Hepatocyte (in vitro differentiated cells): ENCODE measurements around the gene FAT1. TPM values are rescaled to one million over a fixed set of nuclear protein-coding genes. Genes with fewer than 3 reads are reported as not detected.
A peak's percentile ranks its signal among the peaks of the same experiment; 100 is the strongest.

ENCODE experiments used
- DNase-seq: peaks from one replicate; pipeline ENCODE4 v3.0.0-alpha.2; 2016; ENCODE audit warnings: low spot score
- H2AFZ ChIP-seq: fragments of 200-600 bp; sonication (generic); 2 replicates; pipeline ENCODE4 v1.6.0; 2016; ENCODE audit warnings: antibody characterized with exemption, mild to moderate bottlenecking
- H3K27ac ChIP-seq: fragments of 200-600 bp; sonication (generic); 2 replicates; pipeline ENCODE4 v1.5.1; 2016; ENCODE audit warnings: mild to moderate bottlenecking
- H3K27me3 ChIP-seq: fragments of 200-600 bp; sonication (generic); 2 replicates; pipeline ENCODE4 v1.6.1; 2016
- H3K36me3 ChIP-seq: fragments of 200-600 bp; sonication (generic); replicated peaks from 2 replicates; pipeline ENCODE4 v1.5.1; 2016; ENCODE audit warnings: low read depth; ENCODE audit not compliant: insufficient read depth
- H3K4me1 ChIP-seq: fragments of 200-600 bp; sonication (generic); 2 replicates; pipeline ENCODE4 v1.5.1; 2016; ENCODE audit warnings: mild to moderate bottlenecking, moderate library complexity; ENCODE audit not compliant: insufficient read depth
- H3K4me2 ChIP-seq: fragments of 200-600 bp; sonication (generic); 2 replicates; pipeline ENCODE4 v1.6.0; 2016
- H3K4me3 ChIP-seq: fragments of 200-600 bp; sonication (generic); 2 replicates; pipeline ENCODE4 v1.5.1; 2016; ENCODE audit warnings: mild to moderate bottlenecking
- H3K79me2 ChIP-seq: fragments of 200-600 bp; sonication (generic); 2 replicates; pipeline ENCODE4 v1.6.0; 2017; ENCODE audit warnings: mild to moderate bottlenecking
- H3K9me2 ChIP-seq: fragments of 200-600 bp; sonication (generic); replicated peaks from 2 replicates; pipeline ENCODE4 v1.6.0; 2017; ENCODE audit warnings: mild to moderate bottlenecking; ENCODE audit not compliant: insufficient read depth
- H3K9me3 ChIP-seq: fragments of 200-600 bp; sonication (generic); 2 replicates; pipeline ENCODE4 v1.5.1; 2016; ENCODE audit warnings: low read depth, mild to moderate bottlenecking
- H4K20me1 ChIP-seq: fragments of 200-600 bp; sonication (generic); 2 replicates; pipeline ENCODE4 v1.6.0; 2016; ENCODE audit warnings: mild to moderate bottlenecking; ENCODE audit not compliant: insufficient read depth, poor library complexity, severe bottlenecking
- CTCF ChIP-seq: fragments of 200-600 bp; sonication (generic); IDR thresholded peaks from 2 replicates; pipeline ENCODE4 v1.5.1; 2016; ENCODE audit warnings: antibody characterized with exemption, mild to moderate bottlenecking; ENCODE audit not compliant: poor library complexity
- EZH2 ChIP-seq: fragments of 200-600 bp; sonication (generic); IDR thresholded peaks from 2 replicates; pipeline ENCODE4 v1.6.1; 2016; ENCODE audit warnings: antibody characterized with exemption, mild to moderate bottlenecking, borderline replicate concordance
- EZH2phosphoT487 ChIP-seq: fragments of 200-600 bp; sonication (generic); IDR thresholded peaks from one replicate; pipeline ENCODE4 v1.6.1; 2018; ENCODE audit warnings: antibody characterized with exemption, mild to moderate bottlenecking, low read depth, moderate library complexity; ENCODE audit not compliant: unreplicated experiment, severe bottlenecking
- WGBS: methylation state at CpG from one replicate; pipeline ENCODE4 v1.1.6; 2016; ENCODE audit warnings: low lambda C conversion rate; ENCODE audit errors: missing lambda C conversion rate; 5-methylcytosine and 5-hydroxymethylcytosine counted together
- polyA plus RNA-seq: library from polyadenylated mRNA; unstranded; fragments of >200 nt; fragmentation: Nextera tagmentation; extraction: Ambion mirVana; gene quantifications from 2 replicates; pipeline ENCODE4 v1.2.1, GENCODE V29; 2016
- total RNA-seq: library from RNA; depleted of rRNA; stranded (reverse); fragments of >200 nt; gene quantifications from 2 replicates; pipeline ENCODE4 v1.2.3, GENCODE V29; 2014

FAT1 gene
- total and polyA plus RNA-seq, 2 experiments from 2014 or later, result 33.9 to 168 TPM

GRCh38 chr4:186725469-186726425 is 2.1 kb upstream of the FAT1 start:
- H3K4me3 ChIP-seq, result peak overlapping the region; percentile 90
- WGBS, result under 1% methylated on average over 54 of the region's 54 CpGs
- H3K27ac ChIP-seq, result peak overlapping the region; percentile 98
- H3K27me3 ChIP-seq, result no peaks in the 10 kb centered on the region
- no peaks in the 10 kb centered on the region for H3K9me3 ChIP-seq
- peak overlapping the region; percentile 84 for H3K4me2 ChIP-seq
- DNase-seq, result peak; percentile 92
- H3K9me2 ChIP-seq, result no peaks in the 10 kb centered on the region
- peak overlapping the region; percentile 73 for H2AFZ ChIP-seq
- TF ChIP-seq EZH2phosphoT487 (no peak), CTCF (peak; percentile 86)
- H3K79me2 ChIP-seq, result peaks cover 50% of the 10 kb centered on the region
- peaks cover 8% of the 10 kb centered on the region for H3K4me1 ChIP-seq
- H4K20me1 ChIP-seq, result peaks cover 21% of the 10 kb centered on the region
- H3K36me3 ChIP-seq, result no peaks in the 10 kb centered on the region

- Histone ChIP-seq H3K4me3 (peak overlapping the region; percentile 90), H3K9me3 (no peaks in the 10 kb centered on the region), H3K27ac (peak overlapping the region; percentile 98), H3K9me2 (no peaks in the 10 kb centered on the region), H3K36me3 (no peaks in the 10 kb centered on the region), H3K4me2 (peak overlapping the region; percentile 84), H3K4me1 (peaks cover 8% of the 10 kb centered on the region), H4K20me1 (peaks cover 22% of the 10 kb centered on the region), H2AFZ (peak overlapping the region; percentile 47), H3K79me2 (peaks cover 58% of the 10 kb centered on the region), H3K27me3 (no peaks in the 10 kb centered on the region)
- 3% methylated on average over 19 of the region's 19 CpGs for WGBS
- DNase-seq, result peak; percentile 23
- TF ChIP-seq EZH2 (no peak), CTCF (no peak)
Observed at GRCh38 chr4:186724864-186725468, 1.3 kb upstream of the FAT1 start.

GRCh38 chr4:186724058-186724863 is 605 bp upstream of the FAT1 start:
- no peaks in the 10 kb centered on the region for H3K9me2 ChIP-seq
- peak overlapping the region; percentile 98 for H3K27ac ChIP-seq
- H3K4me3 ChIP-seq, result peak overlapping the region; percentile 90
- H3K4me1 ChIP-seq, result peaks cover 8% of the 10 kb centered on the region
- peaks cover 24% of the 10 kb centered on the region for H4K20me1 ChIP-seq
- WGBS, result 2% methylated on average over 56 of the region's 62 CpGs
- peak; percentile 76 for DNase-seq
- peaks cover 5% of the 10 kb centered on the region for H3K9me3 ChIP-seq
- peak overlapping the region; percentile 84 for H3K4me2 ChIP-seq
- H3K27me3 ChIP-seq, result no peaks in the 10 kb centered on the region
- TF ChIP-seq EZH2 (no peak), CTCF (no peak), EZH2phosphoT487 (no peak)
- H3K36me3 ChIP-seq, result no peaks in the 10 kb centered on the region
- peaks cover 65% of the 10 kb centered on the region for H3K79me2 ChIP-seq
- peak overlapping the region; percentile 47 for H2AFZ ChIP-seq
